ENCODE data around the gene PDXDC1.
"Not testable (repeated sequence)": the region's sequence is repeated elsewhere in the genome, so short reads cannot be mapped to it uniquely, and the experiment has no call there.

PDXDC1 gene

DNA sequence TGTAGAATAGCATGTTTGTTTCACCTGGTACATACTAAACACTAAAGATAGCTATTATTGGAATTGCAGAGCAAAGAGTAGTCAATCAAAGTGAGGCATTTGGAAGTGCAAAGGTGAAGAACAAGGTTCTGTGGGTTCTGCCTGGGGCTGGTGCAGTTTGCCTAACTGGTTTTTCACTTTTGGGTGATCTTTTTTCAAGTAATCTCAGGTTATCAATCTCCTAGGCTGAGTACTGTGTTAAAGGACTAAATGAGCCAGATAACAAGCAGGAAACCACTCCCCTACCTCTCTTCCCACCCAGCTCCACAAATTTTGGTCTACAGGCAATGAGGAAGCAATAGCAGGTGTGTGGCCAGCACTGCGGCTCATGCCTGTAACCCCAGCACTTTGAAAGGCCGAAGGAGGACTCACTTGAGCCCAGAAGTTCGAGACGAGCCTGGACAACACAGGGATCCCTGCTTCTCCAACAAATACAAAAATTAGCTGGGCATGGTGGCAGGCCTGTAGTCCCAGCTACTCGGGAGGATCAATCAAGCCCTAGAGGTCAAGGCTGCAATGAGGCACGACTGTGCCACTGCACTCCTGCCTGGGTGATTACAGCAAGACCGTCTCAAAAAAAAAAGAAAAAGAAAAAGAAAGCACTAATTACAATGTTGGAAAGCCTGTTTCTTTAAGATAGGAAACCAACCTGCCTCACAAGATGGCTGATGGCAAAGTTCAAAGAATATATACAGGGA, 83.0 kb downstream of the PDXDC1 start:
- H3K4me3 ChIP-seq (ENCODE audit: low read length) = no peak overlapping the region
- H3K36me3 ChIP-seq (ENCODE audit: control insufficient read depth, insufficient read depth, low read length, severe bottlenecking) = peaks cover 50% of the 10 kb centered on the region
- no peaks in the 10 kb centered on the region for H3K9me3 ChIP-seq (ENCODE audit: control insufficient read depth, low read length)
- no peaks in the 10 kb centered on the region for H3K27me3 ChIP-seq (replicated peaks; ENCODE audit: control insufficient read depth, insufficient read depth, low read length)
- DNase-seq (ENCODE audit: low read depth) = no peak
- no peak overlapping the region for H3K9ac ChIP-seq (ENCODE audit: low read length)
- peaks cover 16% of the 10 kb centered on the region for H3K4me1 ChIP-seq (ENCODE audit: control insufficient read depth, insufficient read depth, low read length)

DNA sequence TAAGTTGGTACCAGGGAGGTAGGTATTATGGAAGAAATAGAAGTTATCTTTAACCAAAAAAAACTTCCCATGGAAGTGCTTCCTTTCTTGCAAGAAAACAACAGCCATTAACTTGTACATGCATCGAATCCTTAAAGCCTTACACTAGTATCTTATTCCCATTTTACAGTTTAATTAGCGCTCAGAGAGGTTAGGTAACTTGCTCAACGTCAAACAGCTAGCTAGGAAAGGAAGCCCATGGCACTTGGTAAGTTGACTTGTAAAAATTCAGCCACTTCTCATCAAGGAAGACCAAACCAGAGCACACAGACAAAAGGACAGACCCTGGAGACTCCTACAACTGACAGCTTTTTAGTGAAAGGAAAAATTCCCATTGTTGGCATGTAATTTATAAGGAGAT, 84.5 kb downstream of the PDXDC1 start:
- Histone ChIP-seq H3K36me3 (ENCODE audit: control insufficient read depth, insufficient read depth, low read length, severe bottlenecking) (peaks cover 60% of the 10 kb centered on the region), H3K9me3 (ENCODE audit: control insufficient read depth, low read length) (no peaks in the 10 kb centered on the region), H3K4me3 (ENCODE audit: low read length) (no peak overlapping the region), H3K4me1 (ENCODE audit: control insufficient read depth, insufficient read depth, low read length) (peaks cover 11% of the 10 kb centered on the region), H3K27me3 (replicated peaks; ENCODE audit: control insufficient read depth, insufficient read depth, low read length) (no peaks in the 10 kb centered on the region), H3K9ac (ENCODE audit: low read length) (no peak overlapping the region)
- no peak for DNase-seq (ENCODE audit: low read depth)

DNA sequence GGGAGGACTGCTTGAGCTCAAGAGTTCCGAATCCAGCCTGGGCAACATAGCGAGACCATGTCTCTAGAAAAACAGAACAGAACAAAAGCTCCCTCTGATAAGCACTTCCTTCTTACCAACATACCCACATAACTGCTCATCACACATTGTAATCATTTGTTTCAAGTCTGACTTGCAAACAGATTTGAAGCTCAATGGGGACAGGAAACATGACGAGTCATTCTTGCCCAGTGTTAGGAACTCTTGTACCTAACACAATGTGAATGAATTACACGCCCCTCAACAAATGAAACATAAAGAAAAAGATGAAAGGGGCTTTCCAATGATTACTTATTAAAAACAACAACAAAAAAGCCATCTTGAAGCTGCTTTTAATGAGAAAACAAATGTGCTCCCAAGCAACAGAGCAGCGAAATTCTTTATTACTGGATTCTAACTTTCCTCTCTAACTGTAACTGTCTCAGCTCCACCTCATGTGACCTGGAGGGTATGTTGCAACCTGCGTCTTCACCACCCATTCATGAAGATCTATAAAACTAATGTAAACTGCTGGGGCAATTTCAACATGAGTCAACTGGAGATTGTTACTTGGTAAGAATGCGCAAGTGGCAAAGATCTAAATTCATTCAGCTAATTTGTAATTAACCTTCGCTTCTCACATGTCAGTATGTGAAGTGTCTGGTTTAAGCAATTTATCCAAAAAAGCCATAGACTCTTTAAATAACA, 87.4 kb downstream of the PDXDC1 start:
- H3K4me1 ChIP-seq (ENCODE audit: control insufficient read depth, insufficient read depth, low read length); H3K27me3 ChIP-seq (replicated peaks; ENCODE audit: control insufficient read depth, insufficient read depth, low read length); H3K4me3 ChIP-seq (ENCODE audit: low read length); DNase-seq (ENCODE audit: low read depth); H3K9me3 ChIP-seq (ENCODE audit: control insufficient read depth, low read length); H3K9ac ChIP-seq (ENCODE audit: low read length): not testable (repeated sequence)
- peaks cover 73% of the 10 kb centered on the region for H3K36me3 ChIP-seq (ENCODE audit: control insufficient read depth, insufficient read depth, low read length, severe bottlenecking)

DNA sequence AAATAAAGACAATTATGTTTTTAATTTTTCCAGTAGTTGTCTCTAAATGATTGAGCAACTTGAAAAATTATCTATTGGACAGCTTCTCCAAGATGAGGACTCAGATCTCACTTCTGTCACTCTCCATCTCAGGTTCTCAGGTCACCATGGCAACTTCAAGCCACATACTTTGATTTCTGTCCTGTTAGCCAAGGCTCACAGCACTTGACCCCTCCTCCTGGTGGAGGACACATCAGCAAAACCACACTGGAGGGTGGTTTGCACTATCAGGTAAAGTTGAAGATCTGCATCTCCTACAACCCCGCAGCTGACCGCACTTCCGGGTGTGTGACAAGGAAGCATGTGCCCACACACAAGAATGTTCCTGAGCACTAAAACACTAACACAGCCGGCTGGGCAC, 91.1 kb downstream of the PDXDC1 start:
- not testable (repeated sequence) for H3K9ac ChIP-seq (ENCODE audit: low read length); H3K27me3 ChIP-seq (replicated peaks; ENCODE audit: control insufficient read depth, insufficient read depth, low read length); DNase-seq (ENCODE audit: low read depth); H3K9me3 ChIP-seq (ENCODE audit: control insufficient read depth, low read length); H3K4me1 ChIP-seq (ENCODE audit: control insufficient read depth, insufficient read depth, low read length); H3K4me3 ChIP-seq (ENCODE audit: low read length)
- peaks cover 72% of the 10 kb centered on the region for H3K36me3 ChIP-seq (ENCODE audit: control insufficient read depth, insufficient read depth, low read length, severe bottlenecking)

DNA sequence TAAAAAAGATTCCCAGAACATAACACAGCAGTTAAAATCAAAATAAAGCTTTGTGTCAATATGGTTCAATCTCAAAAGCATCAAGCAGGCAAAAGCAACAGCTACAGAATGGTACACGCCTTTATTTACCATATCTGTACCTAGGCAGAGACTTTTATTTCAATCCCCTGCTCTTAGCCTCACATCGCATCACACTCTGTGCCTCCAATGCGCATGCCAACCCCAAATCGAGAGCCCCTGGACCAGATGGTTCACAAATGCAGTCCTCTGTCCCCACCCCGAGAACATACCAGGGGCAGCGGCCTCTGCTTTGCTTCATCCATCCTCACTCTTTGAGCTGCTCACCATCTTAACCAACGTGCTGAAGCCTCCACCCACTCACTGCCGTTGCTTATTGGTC, 91.9 kb downstream of the PDXDC1 start:
- H3K9ac ChIP-seq (ENCODE audit: low read length); H3K4me3 ChIP-seq (ENCODE audit: low read length); H3K9me3 ChIP-seq (ENCODE audit: control insufficient read depth, low read length); DNase-seq (ENCODE audit: low read depth); H3K27me3 ChIP-seq (replicated peaks; ENCODE audit: control insufficient read depth, insufficient read depth, low read length); H3K4me1 ChIP-seq (ENCODE audit: control insufficient read depth, insufficient read depth, low read length): not testable (repeated sequence)
- peaks cover 69% of the 10 kb centered on the region for H3K36me3 ChIP-seq (ENCODE audit: control insufficient read depth, insufficient read depth, low read length, severe bottlenecking)

DNA sequence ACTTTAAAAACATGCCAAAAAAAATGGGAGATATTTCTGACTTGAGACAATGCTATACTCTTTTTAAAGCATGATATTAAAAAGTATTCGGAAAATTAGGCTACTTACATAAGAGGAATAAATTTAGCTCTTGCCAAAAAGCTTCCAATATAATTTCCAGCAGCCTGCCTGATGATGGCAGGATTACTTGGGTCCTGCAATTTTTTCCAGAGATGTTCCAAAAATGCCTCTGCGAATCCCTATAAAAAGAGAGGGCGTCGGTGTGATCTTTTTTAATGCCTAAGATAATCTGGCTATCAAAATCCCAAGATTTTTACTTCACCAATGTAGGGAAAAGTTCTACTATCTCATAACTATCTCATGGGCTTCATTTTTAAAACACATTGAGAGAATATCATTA, 96.2 kb downstream of the PDXDC1 start:
- H3K27me3 ChIP-seq (replicated peaks; ENCODE audit: control insufficient read depth, insufficient read depth, low read length); H3K4me3 ChIP-seq (ENCODE audit: low read length); H3K4me1 ChIP-seq (ENCODE audit: control insufficient read depth, insufficient read depth, low read length); H3K9ac ChIP-seq (ENCODE audit: low read length); DNase-seq (ENCODE audit: low read depth); H3K9me3 ChIP-seq (ENCODE audit: control insufficient read depth, low read length): not testable (repeated sequence)
- H3K36me3 ChIP-seq (ENCODE audit: control insufficient read depth, insufficient read depth, low read length, severe bottlenecking) = peaks cover 80% of the 10 kb centered on the region

DNA sequence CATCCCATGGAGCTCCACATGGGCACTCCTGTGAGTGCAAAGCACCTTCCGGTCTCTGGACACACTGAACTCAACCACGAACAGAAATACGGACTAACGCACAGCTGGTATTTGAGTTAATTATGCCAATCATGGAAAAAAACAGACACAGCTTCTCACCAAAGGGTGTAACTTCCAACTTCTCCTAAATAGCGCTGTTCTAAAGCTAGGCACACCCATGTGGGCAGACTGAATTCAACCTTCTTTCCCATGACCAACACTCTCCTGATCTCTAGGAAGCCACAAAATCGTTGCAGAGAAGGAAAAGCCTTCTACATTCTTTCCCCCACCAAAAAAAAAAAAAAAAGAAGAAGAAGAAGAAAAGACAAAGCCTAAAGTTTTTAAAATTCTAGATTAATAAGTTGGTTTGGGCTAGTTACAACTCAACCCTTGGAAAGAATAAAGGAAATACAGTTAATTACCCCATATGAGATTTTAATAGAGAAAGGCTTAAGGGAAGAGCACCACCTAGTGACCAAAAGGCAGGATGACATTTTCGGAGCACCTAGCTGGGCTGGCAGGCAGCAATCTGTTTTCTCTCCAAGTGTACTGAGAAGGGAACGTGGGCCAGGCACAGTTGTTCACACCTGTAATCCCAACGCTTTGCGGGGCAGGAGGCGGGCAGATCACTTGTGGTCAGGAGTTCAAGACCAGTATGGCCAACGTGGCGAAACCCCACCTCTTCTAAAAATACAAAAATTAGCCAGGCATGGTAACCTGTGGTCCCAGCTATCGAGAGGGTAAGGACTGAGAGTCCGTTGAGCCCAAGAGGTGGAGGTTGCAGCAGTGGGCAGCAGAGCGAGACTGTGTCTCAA, 97.3 kb downstream of the PDXDC1 start:
- H3K9me3 ChIP-seq (ENCODE audit: control insufficient read depth, low read length); H3K4me3 ChIP-seq (ENCODE audit: low read length): not testable (repeated sequence)

DNA sequence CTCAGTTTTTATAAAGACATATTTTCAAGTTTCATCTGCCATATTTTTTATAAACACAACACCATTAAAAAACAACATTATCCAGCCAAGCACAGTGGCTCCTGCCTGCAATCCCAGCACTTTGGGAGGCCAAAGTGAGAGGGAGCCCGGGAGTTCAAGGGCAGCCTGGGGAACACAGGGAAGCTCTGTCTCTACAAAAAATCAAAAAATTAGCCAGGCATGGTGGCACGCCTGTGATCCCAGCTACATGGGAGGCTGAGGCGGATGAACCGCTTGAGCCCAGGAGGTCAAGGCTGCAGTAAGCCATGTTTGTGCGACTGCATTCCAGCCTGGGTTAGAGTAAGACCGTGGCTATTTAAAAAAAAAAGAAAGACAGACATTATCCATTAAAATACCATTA, 98.3 kb downstream of the PDXDC1 start:
- Histone ChIP-seq H3K36me3 (ENCODE audit: control insufficient read depth, insufficient read depth, low read length, severe bottlenecking) (peaks cover 74% of the 10 kb centered on the region), H3K4me1 (ENCODE audit: control insufficient read depth, insufficient read depth, low read length) (peaks cover 11% of the 10 kb centered on the region), H3K27me3 (replicated peaks; ENCODE audit: control insufficient read depth, insufficient read depth, low read length) (no peaks in the 10 kb centered on the region), H3K9me3 (ENCODE audit: control insufficient read depth, low read length) (no peaks in the 10 kb centered on the region), H3K9ac (ENCODE audit: low read length) (no peak overlapping the region), H3K4me3 (ENCODE audit: low read length) (no peak overlapping the region)
- DNase-seq (ENCODE audit: low read depth) = no peak

More for the DNA sequence above, 97.3 kb downstream of the PDXDC1 start:
- not testable (repeated sequence) for H3K9ac ChIP-seq (ENCODE audit: low read length); H3K27me3 ChIP-seq (replicated peaks; ENCODE audit: control insufficient read depth, insufficient read depth, low read length)
- Histone ChIP-seq H3K36me3 (ENCODE audit: control insufficient read depth, insufficient read depth, low read length, severe bottlenecking) (peaks cover 81% of the 10 kb centered on the region), H3K4me1 (ENCODE audit: control insufficient read depth, insufficient read depth, low read length) (peaks cover 11% of the 10 kb centered on the region)
- peak; percentile 12 for DNase-seq (ENCODE audit: low read depth)

DNA sequence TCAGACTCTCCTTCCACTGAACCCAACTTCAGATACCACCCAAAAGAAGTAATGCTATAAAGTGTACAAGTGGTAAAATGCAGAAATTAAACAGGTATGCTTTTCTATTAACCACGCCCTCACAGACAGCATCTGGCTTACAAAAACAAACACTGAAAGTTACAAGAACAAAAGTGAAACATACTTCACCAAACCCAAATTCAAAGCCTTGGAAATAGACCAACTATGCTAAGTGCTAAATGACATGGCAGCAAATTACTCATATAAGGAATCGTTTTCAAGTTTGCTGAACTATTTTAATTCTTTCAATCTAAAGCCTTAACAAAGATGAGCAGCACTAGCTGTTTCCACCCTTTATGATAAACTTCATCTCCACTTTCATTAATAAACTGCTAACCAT, 101.3 kb downstream of the PDXDC1 start:
- H3K36me3 ChIP-seq (ENCODE audit: control insufficient read depth, insufficient read depth, low read length, severe bottlenecking) = peaks cover 68% of the 10 kb centered on the region
- not testable (repeated sequence) for H3K9me3 ChIP-seq (ENCODE audit: control insufficient read depth, low read length); DNase-seq (ENCODE audit: low read depth); H3K4me3 ChIP-seq (ENCODE audit: low read length); H3K27me3 ChIP-seq (replicated peaks; ENCODE audit: control insufficient read depth, insufficient read depth, low read length); H3K9ac ChIP-seq (ENCODE audit: low read length)
- peaks cover 11% of the 10 kb centered on the region for H3K4me1 ChIP-seq (ENCODE audit: control insufficient read depth, insufficient read depth, low read length)

DNA sequence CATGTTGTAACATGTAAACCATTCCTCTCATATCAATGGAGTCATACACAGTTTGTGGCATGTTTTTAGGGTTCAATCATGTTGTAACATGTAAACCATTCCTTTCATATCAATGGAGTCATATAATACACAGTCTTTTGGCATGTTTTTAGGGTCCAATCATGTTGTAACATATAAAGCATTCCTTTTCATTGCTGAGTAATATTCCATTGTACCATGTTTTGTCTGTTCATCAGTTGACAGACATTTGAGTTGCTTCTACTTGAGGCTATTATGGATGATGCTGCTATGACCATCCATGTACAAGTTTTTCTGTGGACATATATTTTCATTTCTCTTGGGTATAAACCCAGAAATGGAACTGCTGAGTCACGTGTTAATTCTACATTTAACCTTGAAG, 106.1 kb downstream of the PDXDC1 start:
- DNase-seq (ENCODE audit: low read depth); H3K4me1 ChIP-seq (ENCODE audit: control insufficient read depth, insufficient read depth, low read length); H3K9me3 ChIP-seq (ENCODE audit: control insufficient read depth, low read length); H3K27me3 ChIP-seq (replicated peaks; ENCODE audit: control insufficient read depth, insufficient read depth, low read length); H3K9ac ChIP-seq (ENCODE audit: low read length); H3K4me3 ChIP-seq (ENCODE audit: low read length): not testable (repeated sequence)
- peaks cover 65% of the 10 kb centered on the region for H3K36me3 ChIP-seq (ENCODE audit: control insufficient read depth, insufficient read depth, low read length, severe bottlenecking)

DNA sequence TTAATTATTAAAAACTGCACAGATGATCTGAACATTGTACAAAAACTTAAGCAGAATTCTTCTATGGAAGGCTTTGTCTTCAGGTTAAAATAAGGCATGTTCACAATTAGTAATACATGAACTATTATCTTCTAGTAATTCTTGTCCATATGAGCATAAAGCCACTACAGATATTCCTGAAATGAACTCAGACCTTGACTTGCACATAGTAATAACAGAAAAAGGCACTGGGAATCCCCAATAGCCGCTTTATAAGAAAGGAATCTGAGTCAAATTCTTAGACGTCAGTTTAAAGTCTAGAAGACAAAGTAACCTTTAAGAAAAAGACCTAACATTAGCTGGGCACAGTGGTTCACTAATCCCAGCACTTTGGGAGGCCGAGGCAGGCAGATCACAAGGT, 108.0 kb downstream of the PDXDC1 start:
- not testable (repeated sequence) for H3K9ac ChIP-seq (ENCODE audit: low read length); H3K4me3 ChIP-seq (ENCODE audit: low read length); H3K27me3 ChIP-seq (replicated peaks; ENCODE audit: control insufficient read depth, insufficient read depth, low read length); H3K9me3 ChIP-seq (ENCODE audit: control insufficient read depth, low read length); DNase-seq (ENCODE audit: low read depth); H3K4me1 ChIP-seq (ENCODE audit: control insufficient read depth, insufficient read depth, low read length)
- H3K36me3 ChIP-seq (ENCODE audit: control insufficient read depth, insufficient read depth, low read length, severe bottlenecking) = peaks cover 60% of the 10 kb centered on the region

Measured in adipocyte (in vitro differentiated cells).